ENCODE measurements around the gene TIMP2.

- TF ChIP-seq CTCF (IDR thresholded peaks at IDR 0.05) = no peak
- no peak for TF ChIP-seq POLR2A (IDR thresholded peaks at IDR 0.05)
Measured at GRCh38 chr17:78857266-78857665, 67.9 kb downstream of the TIMP2 start.

Data from heart left ventricle (tissue), 13 donors.